Small intestine (tissue), 7 donors: ENCODE results near the gene LARGE2. TPM values are rescaled to one million over a fixed set of nuclear protein-coding genes. Genes with fewer than 3 reads are reported as not detected.

Experiments used
- DNase-seq, 2 donors: peaks; one replicate each; pipeline versions ENCODE4 v3.0.0 to v3.0.0-alpha.2; 2013
- FAIRE-seq: peaks from 2 replicates; lab custom pipeline; 2012; peaks lifted over from hg19 to GRCh38; lab: Jason Lieb, UNC
- H3K27ac ChIP-seq, 3 donors: one replicate each; pipeline ENCODE4 v1.5.1; 2013; ENCODE audit warnings: low read length in 2 of 3, mild to moderate bottlenecking in 2 of 3, control low read depth in 1 of 3, inconsistent platforms in 1 of 3, low read depth in 1 of 3, moderate library complexity in 1 of 3
- H3K27me3 ChIP-seq, 3 donors: one replicate each; pipeline ENCODE4 v1.6.1; 2013; ENCODE audit warnings: low read length in 3 of 3, inconsistent platforms in 1 of 3; ENCODE audit not compliant: control insufficient read depth in 3 of 3, insufficient read depth in 3 of 3
- H3K36me3 ChIP-seq, 3 donors: one replicate each; pipeline ENCODE4 v1.6.1; 2013; ENCODE audit warnings: low read length in 3 of 3, inconsistent platforms in 1 of 3, low read depth in 1 of 3, mild to moderate bottlenecking in 1 of 3, moderate library complexity in 1 of 3; ENCODE audit not compliant: control insufficient read depth in 3 of 3, insufficient read depth in 2 of 3
- H3K4me1 ChIP-seq, 3 donors: one replicate each; pipeline ENCODE4 v1.6.1; 2013; ENCODE audit warnings: low read length in 2 of 3, inconsistent platforms in 1 of 3, low read depth in 1 of 3, mild to moderate bottlenecking in 1 of 3, moderate library complexity in 1 of 3; ENCODE audit not compliant: control insufficient read depth in 3 of 3, insufficient read depth in 2 of 3
- H3K4me3 ChIP-seq, 3 donors: one replicate each; pipeline ENCODE4 v1.5.1; 2013; ENCODE audit warnings: low read length in 3 of 3, control low read depth in 1 of 3, inconsistent platforms in 1 of 3, low read depth in 1 of 3, mild to moderate bottlenecking in 1 of 3, moderate library complexity in 1 of 3
- H3K9me3 ChIP-seq, 2 donors: one replicate each; pipeline ENCODE4 v1.6.1; 2013; ENCODE audit warnings: low read depth in 1 of 2, low read length in 1 of 2; ENCODE audit not compliant: control insufficient read depth in 2 of 2, insufficient read depth in 1 of 2
- WGBS, 3 donors: extraction: QIAGEN DNeasy Blood & Tissue Kit; methylation state at CpG; one replicate each; pipeline ENCODE4 v1.1.7; 2013; 5-methylcytosine and 5-hydroxymethylcytosine counted together
- polyA plus RNA-seq, 4 donors: library from polyadenylated mRNA; stranded (reverse) in 3 of 4; unstranded in 1 of 4; fragments of 200-250 nt in 3 of 4; fragments of 120-200 nt in 1 of 4; gene quantifications; one replicate each; pipeline versions ENCODE4 v1.2.1 to v1.2.3, GENCODE V29; 2013
- donor health status: healthy with polysubstance abuse.
- donor health status: control.
- donor health status: control.
- donor health status: Bipolar disorder and iron deficiency.
- donor health status: healthy.

Gene LARGE2
- polyA plus RNA-seq, 4 donors = 0.22 to 10.7 (median 1.9) TPM

DNA sequence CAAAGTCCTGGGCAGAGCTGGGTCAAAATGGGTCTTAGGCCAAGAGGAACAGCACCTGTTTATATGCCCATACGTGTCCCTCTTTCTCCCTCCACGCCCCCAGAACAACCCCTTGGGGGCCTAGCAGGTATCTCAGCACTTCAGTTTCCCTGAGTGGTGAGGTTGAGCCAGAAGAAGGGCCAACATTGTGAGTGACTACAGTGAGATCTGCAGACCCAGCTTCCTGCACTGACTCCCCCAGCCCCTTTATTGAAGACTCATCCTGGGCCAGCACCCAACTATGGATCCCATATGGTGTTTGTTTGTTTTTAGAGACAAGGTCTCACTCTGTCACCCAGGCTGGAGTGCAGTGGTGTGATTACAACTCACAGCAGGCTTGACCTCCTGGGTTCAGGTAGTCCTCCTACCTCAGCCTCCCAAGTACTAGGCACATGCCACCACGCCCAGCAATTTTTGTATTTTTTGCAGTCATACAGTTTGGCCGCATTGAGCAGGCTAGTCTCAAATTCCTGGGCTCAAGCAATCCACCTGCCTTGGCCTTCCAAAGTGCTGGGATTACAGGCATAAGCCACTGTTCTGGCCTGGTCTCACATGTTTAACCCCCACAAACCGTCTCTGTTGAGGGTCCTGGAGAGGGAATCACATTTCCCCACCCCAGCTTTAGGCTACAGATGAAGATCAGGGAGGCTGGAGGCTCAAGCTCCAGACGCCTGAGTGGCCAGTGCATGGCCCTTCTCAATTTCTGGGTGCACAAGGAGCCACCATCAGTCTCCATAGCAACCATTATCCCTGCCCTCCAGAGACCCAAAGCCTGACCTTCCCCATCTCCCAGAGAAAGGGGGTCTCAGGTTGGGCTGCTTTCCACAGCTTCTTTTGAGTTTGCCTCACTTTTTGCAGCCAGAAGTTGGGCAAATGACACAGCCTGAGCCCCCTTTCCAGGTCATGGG, 1.7 kb upstream of the LARGE2 start:
- no peak overlapping the region for H3K4me3 ChIP-seq
- peaks cover 0 to 20% (median 3%) of the 10 kb centered on the region in 3 donors for H3K4me1 ChIP-seq
- DNase-seq (no peak), FAIRE-seq (no peak)
- peaks cover 0 to 22% (median 3%) of the 10 kb centered on the region in 3 donors for H3K27me3 ChIP-seq
- 75 to 85% (median 81%) methylated on average over 6 of the region's 6 CpGs for WGBS, 3 donors
- H3K27ac ChIP-seq = peak overlapping the region in 1 of 3 donors; percentile 51
- peaks cover 0 to 9% (median 0%) of the 10 kb centered on the region in 3 donors for H3K36me3 ChIP-seq
- H3K9me3 ChIP-seq = no peaks in the 10 kb centered on the region

DNA sequence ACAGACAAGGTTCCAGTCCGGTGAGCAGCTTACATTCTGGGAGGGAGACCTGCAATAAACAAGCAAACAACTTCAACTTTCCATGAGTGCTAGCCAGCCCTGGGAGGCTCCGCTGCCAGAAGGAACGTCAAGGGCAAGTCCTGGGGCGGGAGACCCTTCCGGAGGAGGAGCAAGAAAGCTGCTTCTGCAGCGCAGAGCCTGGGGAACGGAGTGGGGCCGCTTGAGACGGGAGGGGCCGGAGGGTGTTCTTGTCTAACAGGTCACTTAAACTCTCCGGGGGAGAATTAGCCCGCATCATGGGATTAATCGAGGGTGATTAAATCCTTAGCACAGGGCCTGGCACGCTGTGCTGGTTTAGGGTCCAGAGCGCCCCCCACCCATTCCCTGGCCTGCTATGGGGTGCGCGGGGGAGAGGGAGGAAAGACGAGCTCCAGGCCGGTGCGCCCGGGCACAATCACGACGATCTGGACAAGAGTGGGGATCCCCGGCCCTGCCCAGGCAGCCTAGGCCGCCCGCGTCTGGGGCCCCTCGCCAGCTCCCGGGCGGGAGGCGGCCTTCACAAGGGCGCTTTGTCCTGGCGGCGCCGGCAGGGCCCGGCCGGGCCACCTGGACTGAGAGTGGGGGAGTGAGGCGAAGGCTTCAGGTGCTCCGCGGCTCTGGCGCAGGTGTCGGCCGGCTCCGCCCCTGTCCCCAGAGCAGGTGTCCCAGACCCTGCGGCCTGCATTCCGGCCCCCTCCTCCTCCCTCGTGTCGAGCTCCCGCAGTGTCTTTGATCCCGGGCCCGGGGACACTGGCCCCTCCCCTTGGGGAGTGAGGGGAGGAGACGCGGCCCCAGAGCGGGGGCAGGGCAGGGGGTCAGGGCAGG, 663 bp upstream of the LARGE2 start:
- Histone ChIP-seq H3K9me3 (no peaks in the 10 kb centered on the region), H3K27me3 (peaks cover 0 to 22% (median 3%) of the 10 kb centered on the region in 3 donors), H3K4me3 (peak overlapping the region; percentile 30 to 41 (median 31)), H3K27ac (peak overlapping the region in 2 of 3 donors; percentile 51 to 58), H3K4me1 (peaks cover 0 to 19% (median 3%) of the 10 kb centered on the region in 3 donors), H3K36me3 (peaks cover 0 to 11% (median 0%) of the 10 kb centered on the region in 3 donors)
- WGBS, 3 donors = 10 to 23% (median 21%) methylated on average over 33 to 54 of the region's 54 CpGs
- FAIRE-seq (no peak), DNase-seq (peak; percentile 44 to 74)

DNA sequence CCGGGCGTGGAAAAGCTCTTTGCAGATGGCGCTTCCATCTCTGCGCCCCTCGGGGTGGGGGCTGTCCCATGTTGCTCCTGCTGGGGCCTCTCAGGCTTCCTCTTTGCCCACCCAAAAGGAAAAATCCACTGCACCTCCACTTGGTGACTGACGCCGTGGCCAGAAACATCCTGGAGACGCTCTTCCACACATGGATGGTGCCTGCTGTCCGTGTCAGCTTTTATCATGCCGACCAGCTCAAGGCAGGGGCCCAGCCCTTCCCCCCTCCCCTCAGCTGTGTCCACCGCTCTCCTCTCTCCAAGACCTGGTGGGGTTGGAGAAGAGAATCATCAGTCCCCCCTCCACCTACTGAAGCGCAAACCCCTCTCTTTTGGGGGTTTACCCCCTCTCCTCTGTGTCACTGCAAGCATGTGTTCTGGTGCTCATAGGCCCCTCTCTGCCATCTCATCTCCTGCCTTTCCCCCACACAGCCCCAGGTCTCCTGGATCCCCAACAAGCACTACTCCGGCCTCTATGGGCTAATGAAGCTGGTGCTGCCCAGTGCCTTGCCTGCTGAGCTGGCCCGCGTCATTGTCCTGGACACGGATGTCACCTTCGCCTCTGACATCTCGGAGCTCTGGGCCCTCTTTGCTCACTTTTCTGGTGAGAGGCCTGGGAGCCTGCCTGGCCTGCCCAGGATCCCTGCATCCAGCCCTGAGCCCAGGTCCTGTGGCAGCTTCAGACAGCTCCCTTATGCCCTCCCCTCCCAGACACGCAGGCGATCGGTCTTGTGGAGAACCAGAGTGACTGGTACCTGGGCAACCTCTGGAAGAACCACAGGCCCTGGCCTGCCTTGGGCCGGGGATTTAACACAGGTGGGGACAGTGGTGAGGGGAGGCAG, 1.8 kb downstream of the LARGE2 start:
- no peak for DNase-seq
- Histone ChIP-seq H3K27ac (no peak overlapping the region), H3K9me3 (no peaks in the 10 kb centered on the region), H3K4me1 (peaks cover 0 to 16% (median 3%) of the 10 kb centered on the region in 3 donors), H3K4me3 (no peak overlapping the region), H3K27me3 (peaks cover 0 to 22% (median 3%) of the 10 kb centered on the region in 3 donors), H3K36me3 (peaks cover 0 to 19% (median 0%) of the 10 kb centered on the region in 3 donors)
- FAIRE-seq = no peak
- WGBS, 3 donors = 78 to 88% (median 83%) methylated on average over 22 of the region's 22 CpGs

GRCh38 chr11:45924927-45925326, 2.5 kb downstream of the LARGE2 start:
- Histone ChIP-seq H3K27ac (no peak overlapping the region), H3K9me3 (no peaks in the 10 kb centered on the region), H3K27me3 (peaks cover 0 to 22% (median 3%) of the 10 kb centered on the region in 3 donors), H3K36me3 (peaks cover 0 to 23% (median 0%) of the 10 kb centered on the region in 3 donors), H3K4me1 (peaks cover 0 to 17% (median 3%) of the 10 kb centered on the region in 3 donors), H3K4me3 (no peak overlapping the region)
- FAIRE-seq (no peak), DNase-seq (no peak)
- 88 to 95% (median 90%) methylated on average over 6 of the region's 6 CpGs for WGBS, 3 donors

- 72 to 77% (median 76%) methylated on average over 3 of the region's 3 CpGs for WGBS, 3 donors
- DNase-seq (no peak), FAIRE-seq (no peak)
These were observed 3.1 kb downstream of the LARGE2 start for GRCh38 chr11:45925550-45925949.

DNA sequence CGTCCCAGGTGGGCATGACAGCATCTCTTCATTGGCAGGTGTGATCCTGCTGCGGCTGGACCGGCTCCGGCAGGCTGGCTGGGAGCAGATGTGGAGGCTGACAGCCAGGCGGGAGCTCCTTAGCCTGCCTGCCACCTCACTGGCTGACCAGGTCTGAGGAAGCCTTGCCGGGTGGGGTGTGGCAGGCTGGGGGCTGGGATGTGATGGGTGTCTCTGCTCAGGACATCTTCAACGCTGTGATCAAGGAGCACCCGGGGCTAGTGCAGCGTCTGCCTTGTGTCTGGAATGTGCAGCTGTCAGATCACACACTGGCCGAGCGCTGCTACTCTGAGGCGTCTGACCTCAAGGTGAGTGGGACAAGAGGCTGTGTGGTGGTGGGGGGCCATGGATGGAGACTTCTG, 3.5 kb downstream of the LARGE2 start:
- Histone ChIP-seq H3K27me3 (peaks cover 0 to 22% (median 3%) of the 10 kb centered on the region in 3 donors), H3K36me3 (peaks cover 0 to 31% (median 0%) of the 10 kb centered on the region in 3 donors), H3K27ac (no peak overlapping the region), H3K4me3 (no peak overlapping the region), H3K4me1 (peaks cover 0 to 23% (median 3%) of the 10 kb centered on the region in 3 donors), H3K9me3 (no peaks in the 10 kb centered on the region)
- 69 to 86% (median 82%) methylated on average over 12 of the region's 12 CpGs for WGBS, 3 donors
- DNase-seq (no peak), FAIRE-seq (no peak)

More at GRCh38 chr11:45925550-45925949, 3.1 kb downstream of the LARGE2 start:
- H3K4me3 ChIP-seq = no peak overlapping the region
- H3K27ac ChIP-seq = no peak overlapping the region
- peaks cover 0 to 19% (median 3%) of the 10 kb centered on the region in 3 donors for H3K4me1 ChIP-seq
- H3K27me3 ChIP-seq = peaks cover 0 to 22% (median 3%) of the 10 kb centered on the region in 3 donors
- peaks cover 0 to 29% (median 0%) of the 10 kb centered on the region in 3 donors for H3K36me3 ChIP-seq
- no peaks in the 10 kb centered on the region for H3K9me3 ChIP-seq

GRCh38 chr11:45926536-45927331, 4.3 kb downstream of the LARGE2 start:
- peaks cover 0 to 17% (median 3%) of the 10 kb centered on the region in 3 donors for H3K4me1 ChIP-seq
- DNase-seq = no peak
- peaks cover 0 to 15% (median 3%) of the 10 kb centered on the region in 3 donors for H3K27me3 ChIP-seq
- H3K9me3 ChIP-seq = no peaks in the 10 kb centered on the region
- H3K27ac ChIP-seq = no peak overlapping the region
- H3K4me3 ChIP-seq = no peak overlapping the region
- no peak for FAIRE-seq
- WGBS, 3 donors = 89 to 93% (median 90%) methylated on average over 12 of the region's 12 CpGs
- H3K36me3 ChIP-seq = peaks cover 0 to 39% (median 0%) of the 10 kb centered on the region in 3 donors
